Thoracic aorta (tissue), 2 donors: ENCODE measurements around the gene GTF2F2. TPM values are rescaled to one million over a fixed set of nuclear protein-coding genes. Genes with fewer than 3 reads are reported as not detected.

Experiments used
- ATAC-seq: fragments of 150-250 bp; one replicate; pipeline ENCODE4 v1.8.0; 2017; ENCODE audit warnings: low read depth; ENCODE audit not compliant: insufficient number of reproducible peaks, low FRiP score
- DNase-seq: peaks from one replicate; pipeline ENCODE4 v3.0.0-alpha.2; 2020; ENCODE audit warnings: low spot score
- H3K27ac ChIP-seq, 2 donors: fragments of 200-600 bp; sonication (generic); 1 replicate in 1 of 2; 2 replicates in 1 of 2; pipeline ENCODE4 v1.5.1; 2016; ENCODE audit warnings: mild to moderate bottlenecking in 2 of 2, moderate library complexity in 2 of 2
- H3K27me3 ChIP-seq: fragments of 200-600 bp; sonication (generic); replicated peaks from 2 replicates; pipeline ENCODE4 v1.6.0; 2016; ENCODE audit warnings: mild to moderate bottlenecking; ENCODE audit not compliant: insufficient read depth
- H3K36me3 ChIP-seq: fragments of 200-600 bp; sonication (generic); one replicate; pipeline ENCODE4 v1.5.1; 2016
- H3K4me1 ChIP-seq, 2 donors: fragments of 200-600 bp; sonication (generic); 1 replicate in 1 of 2; 2 replicates in 1 of 2; pipeline versions ENCODE4 v1.5.1 to v1.6.0; 2016; ENCODE audit warnings: low read depth in 2 of 2, mild to moderate bottlenecking in 1 of 2; ENCODE audit not compliant: control insufficient read depth in 1 of 2
- H3K4me3 ChIP-seq: fragments of 200-600 bp; sonication (generic); 2 replicates; pipeline ENCODE4 v1.5.1; 2016; ENCODE audit warnings: mild to moderate bottlenecking
- H3K9me3 ChIP-seq: fragments of 200-600 bp; sonication (generic); 2 replicates; pipeline ENCODE4 v1.5.1; 2016
- CTCF ChIP-seq: fragments of 200-600 bp; sonication (generic); IDR thresholded peaks from one replicate; pipeline ENCODE4 v1.5.1; 2019; ENCODE audit warnings: antibody characterized with exemption
- total RNA-seq, 2 donors: library from RNA; depleted of rRNA; stranded (reverse); fragments of >200 nt; gene quantifications; one replicate each; pipeline versions ENCODE4 v1.1.0 to v1.2.3, GENCODE V29; 2016

GTF2F2 gene
- total RNA-seq, 2 donors from 2014 or later, result 7.2 to 18.4 TPM

DNA sequence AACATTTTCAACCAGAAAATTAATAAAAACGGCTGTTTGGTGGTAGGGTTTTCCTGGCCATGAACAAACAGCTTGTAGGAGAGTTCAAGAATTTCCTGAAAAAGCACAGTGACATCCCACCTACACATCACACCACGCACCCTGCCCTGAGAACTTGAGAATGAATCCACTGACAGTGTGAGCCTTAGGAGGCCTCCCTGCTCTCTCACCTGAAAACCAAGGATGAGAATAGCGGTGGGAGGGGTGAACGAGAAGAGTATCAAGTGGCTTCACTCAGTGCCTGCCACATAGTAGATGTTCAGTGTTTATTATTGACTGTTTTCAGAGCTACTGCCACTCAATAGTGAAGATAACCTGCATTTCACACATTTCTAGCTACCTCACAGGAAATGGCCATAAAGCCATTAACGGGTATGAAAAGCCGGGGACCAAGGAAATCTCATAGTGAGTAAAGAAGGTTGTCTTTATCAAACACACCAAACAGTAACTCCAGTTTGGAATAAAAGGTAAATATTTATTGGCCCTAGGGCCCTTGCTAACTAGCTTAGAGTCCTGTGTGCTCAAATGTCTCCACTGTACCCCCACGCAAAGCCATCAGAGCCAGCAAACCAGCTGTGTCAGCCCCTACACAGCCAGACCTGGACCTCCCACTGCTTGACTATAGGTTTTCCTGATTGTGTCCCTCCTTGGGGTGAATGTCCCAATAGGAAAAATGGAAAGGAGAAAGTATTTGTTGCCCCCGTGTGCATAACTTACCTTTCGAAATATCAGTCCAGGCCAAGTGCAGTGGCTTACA, 180.1 kb downstream of the GTF2F2 start:
- DNase-seq, result no peak
- TF ChIP-seq CTCF, result no peak
- Histone ChIP-seq H3K4me3 (no peak overlapping the region), H3K27ac (no peak overlapping the region), H3K9me3 (no peaks in the 10 kb centered on the region), H3K4me1 (no peaks in the 10 kb centered on the region), H3K36me3 (no peaks in the 10 kb centered on the region), H3K27me3 (no peaks in the 10 kb centered on the region)
- ATAC-seq, result no peak

- DNase-seq, result no peak
- no peak for ATAC-seq
- Histone ChIP-seq H3K27ac (no peak overlapping the region), H3K9me3 (no peaks in the 10 kb centered on the region), H3K4me3 (no peak overlapping the region), H3K4me1 (no peaks in the 10 kb centered on the region), H3K36me3 (no peaks in the 10 kb centered on the region), H3K27me3 (no peaks in the 10 kb centered on the region)
- TF ChIP-seq CTCF, result no peak
These were observed 181.0 kb downstream of the GTF2F2 start for GRCh38 chr13:45301263-45301662.

GRCh38 chr13:45302507-45302906, 182.2 kb downstream of the GTF2F2 start:
- TF ChIP-seq CTCF, result no peak
- H3K27me3 ChIP-seq, result no peaks in the 10 kb centered on the region
- no peaks in the 10 kb centered on the region for H3K4me1 ChIP-seq
- no peaks in the 10 kb centered on the region for H3K36me3 ChIP-seq
- no peak overlapping the region for H3K27ac ChIP-seq
- DNase-seq, result no peak
- no peaks in the 10 kb centered on the region for H3K9me3 ChIP-seq
- no peak for ATAC-seq
- H3K4me3 ChIP-seq, result no peak overlapping the region

GRCh38 chr13:45303026-45303425, 182.7 kb downstream of the GTF2F2 start:
- H3K27me3 ChIP-seq, result no peaks in the 10 kb centered on the region

GRCh38 chr13:45303866-45304265, 183.6 kb downstream of the GTF2F2 start:
- Histone ChIP-seq H3K27ac (no peak overlapping the region), H3K27me3 (no peaks in the 10 kb centered on the region), H3K4me3 (no peak overlapping the region), H3K36me3 (no peaks in the 10 kb centered on the region), H3K9me3 (no peaks in the 10 kb centered on the region), H3K4me1 (no peaks in the 10 kb centered on the region)
- TF ChIP-seq CTCF, result no peak
- no peak for ATAC-seq
- no peak for DNase-seq

More at GRCh38 chr13:45303026-45303425, 182.7 kb downstream of the GTF2F2 start:
- no peak overlapping the region for H3K4me3 ChIP-seq
- no peaks in the 10 kb centered on the region for H3K36me3 ChIP-seq
- no peak for TF ChIP-seq CTCF
- H3K4me1 ChIP-seq, result no peaks in the 10 kb centered on the region
- no peaks in the 10 kb centered on the region for H3K9me3 ChIP-seq
- DNase-seq, result no peak
- no peak overlapping the region for H3K27ac ChIP-seq
- no peak for ATAC-seq
